Adrenal gland (tissue), 5 donors: ENCODE measurements around the gene SIGLEC12.

ENCODE experiments used
- CTCF ChIP-seq, 6 experiments: fragments of 450-650 bp in 4 of 6; fragments of 200-600 bp in 2 of 6; sonication (generic) in 1 of 6; IDR thresholded peaks; 1 replicate in 5 of 6; 2 replicates in 1 of 6; pipeline versions ENCODE4 v1.5.1 to v1.8.0; 2016 to 2021; ENCODE audit warnings: antibody characterized with exemption in 6 of 6, mild to moderate bottlenecking in 2 of 6, moderate library complexity in 1 of 6
- POLR2A ChIP-seq, 2 donors: fragments of 450-650 bp; IDR thresholded peaks; one replicate each; pipeline ENCODE4 v1.6.1; 2017; ENCODE audit warnings: antibody characterized with exemption in 2 of 2, mild to moderate bottlenecking in 2 of 2, moderate library complexity in 1 of 2
- donor health status: DM: no; HTN: no; CAD: no.

- TF ChIP-seq CTCF (IDR thresholded peaks at IDR 0.05) (no peak), POLR2A (IDR thresholded peaks at IDR 0.05) (no peak)
Observed at GRCh38 chr19:51456541-51457290, 44.9 kb downstream of the SIGLEC12 start.
